Stimulated activated naive CD8-positive, alpha-beta T cell treated with anti-CD3 and anti-CD28 coated beads, Interleukin-15, amount 100 ng/mL, for 72 hours (primary cell): ENCODE data around the gene SHISA8.

Source experiments
- ATAC-seq: fragments of 150-1000 bp; cut with Tn5 transposase; 2 replicates; pipeline ENCODE4 v1.10.0; 2021; ENCODE audit warnings: mild to moderate bottlenecking, moderate library complexity
- DNase-seq, 2 donors: peaks; one replicate each; pipeline ENCODE4 v3.0.0; 2021 to 2022
- H3K27ac Mint-ChIP-seq, 2 donors: one replicate each; pipeline ENCODE4 v1.8.0; 2022; ENCODE audit warnings: mild to moderate bottlenecking in 2 of 2, mixed read lengths in 2 of 2, moderate library complexity in 2 of 2
- H3K27me3 Mint-ChIP-seq: one replicate; pipeline ENCODE4 v1.8.0; 2022; ENCODE audit warnings: mixed read lengths
- H3K4me1 Mint-ChIP-seq: one replicate; pipeline ENCODE4 v1.8.0; 2022; ENCODE audit warnings: mild to moderate bottlenecking, mixed read lengths
- H3K4me3 Mint-ChIP-seq, 2 donors: one replicate each; pipeline ENCODE4 v1.8.0; 2022; ENCODE audit warnings: mild to moderate bottlenecking in 2 of 2, mixed read lengths in 2 of 2, moderate library complexity in 1 of 2
- H3K9me3 Mint-ChIP-seq, 2 donors: one replicate each; pipeline ENCODE4 v1.8.0; 2022; ENCODE audit warnings: mixed read lengths in 2 of 2

The SHISA8 gene

GRCh38 chr22:41939981-41940831, 25.3 kb upstream of the SHISA8 start:
- DNase-seq (peak; percentile 84 to 95), ATAC-seq (peak; percentile 88)
- Mint-ChIP-seq H3K9me3 (no peaks in the 10 kb centered on the region), H3K4me3 (peak overlapping the region; percentile 74 to 85), H3K27ac (peak overlapping the region; percentile 99 to 100), H3K27me3 (no peaks in the 10 kb centered on the region), H3K4me1 (peaks cover 59% of the 10 kb centered on the region)

- Mint-ChIP-seq H3K4me1 (peaks cover 48% of the 10 kb centered on the region), H3K4me3 (no peak overlapping the region), H3K9me3 (no peaks in the 10 kb centered on the region), H3K27ac (no peak overlapping the region), H3K27me3 (no peaks in the 10 kb centered on the region)
- ATAC-seq (no peak), DNase-seq (no peak)
These were observed 22.0 kb upstream of the SHISA8 start for GRCh38 chr22:41936894-41937169.

GRCh38 chr22:41935509-41935908, 20.6 kb upstream of the SHISA8 start:
- peaks cover 35% of the 10 kb centered on the region for H3K4me1 Mint-ChIP-seq
- ATAC-seq (no peak), DNase-seq (no peak)
- no peaks in the 10 kb centered on the region for H3K9me3 Mint-ChIP-seq
- H3K4me3 Mint-ChIP-seq = no peak overlapping the region
- H3K27me3 Mint-ChIP-seq = no peaks in the 10 kb centered on the region
- H3K27ac Mint-ChIP-seq = no peak overlapping the region

GRCh38 chr22:41935015-41935351, 20.1 kb upstream of the SHISA8 start:
- Mint-ChIP-seq H3K27me3 (no peaks in the 10 kb centered on the region), H3K4me1 (peaks cover 30% of the 10 kb centered on the region), H3K9me3 (no peaks in the 10 kb centered on the region), H3K4me3 (no peak overlapping the region), H3K27ac (no peak overlapping the region)
- ATAC-seq (no peak), DNase-seq (no peak)

GRCh38 chr22:41934284-41935014, 19.6 kb upstream of the SHISA8 start:
- no peaks in the 10 kb centered on the region for H3K27me3 Mint-ChIP-seq
- H3K4me1 Mint-ChIP-seq = peaks cover 25% of the 10 kb centered on the region
- no peak overlapping the region for H3K27ac Mint-ChIP-seq
- H3K4me3 Mint-ChIP-seq = no peak overlapping the region
- DNase-seq (no peak), ATAC-seq (no peak)
- H3K9me3 Mint-ChIP-seq = no peaks in the 10 kb centered on the region

- ATAC-seq = peak; percentile 15
- peaks cover 25% of the 10 kb centered on the region for H3K4me1 Mint-ChIP-seq
- no peaks in the 10 kb centered on the region for H3K9me3 Mint-ChIP-seq
- H3K4me3 Mint-ChIP-seq = no peak overlapping the region
- DNase-seq = no peak
- no peaks in the 10 kb centered on the region for H3K27me3 Mint-ChIP-seq
- peak overlapping the region in 1 of 2 donors; percentile 34 for H3K27ac Mint-ChIP-seq
These were observed 18.7 kb upstream of the SHISA8 start for GRCh38 chr22:41933411-41934177.

- Mint-ChIP-seq H3K27ac (no peak overlapping the region), H3K27me3 (peaks cover 9% of the 10 kb centered on the region), H3K4me1 (peaks cover 35% of the 10 kb centered on the region), H3K4me3 (no peak overlapping the region), H3K9me3 (no peaks in the 10 kb centered on the region)
- ATAC-seq (peak; percentile 7), DNase-seq (no peak)
These were observed 17.5 kb upstream of the SHISA8 start for GRCh38 chr22:41932353-41932752.

- peaks cover 40% of the 10 kb centered on the region for H3K4me1 Mint-ChIP-seq
- peaks cover 15% of the 10 kb centered on the region for H3K27me3 Mint-ChIP-seq
- H3K4me3 Mint-ChIP-seq = no peak overlapping the region
- no peak for ATAC-seq
- H3K27ac Mint-ChIP-seq = no peak overlapping the region
- DNase-seq = no peak
- no peaks in the 10 kb centered on the region for H3K9me3 Mint-ChIP-seq
These were observed 16.9 kb upstream of the SHISA8 start for GRCh38 chr22:41931701-41932269.

GRCh38 chr22:41929418-41929810, 14.5 kb upstream of the SHISA8 start:
- peaks cover 31% of the 10 kb centered on the region for H3K27me3 Mint-ChIP-seq
- no peak for ATAC-seq
- H3K27ac Mint-ChIP-seq = peak overlapping the region in 1 of 2 donors; percentile 97
- H3K4me3 Mint-ChIP-seq = no peak overlapping the region
- H3K9me3 Mint-ChIP-seq = no peaks in the 10 kb centered on the region
- peaks cover 56% of the 10 kb centered on the region for H3K4me1 Mint-ChIP-seq
- no peak for DNase-seq

GRCh38 chr22:41928593-41929417, 13.9 kb upstream of the SHISA8 start:
- DNase-seq (no peak), ATAC-seq (no peak)
- H3K4me3 Mint-ChIP-seq = no peak overlapping the region
- peaks cover 31% of the 10 kb centered on the region for H3K27me3 Mint-ChIP-seq
- peak overlapping the region; percentile 31 to 97 for H3K27ac Mint-ChIP-seq
- H3K4me1 Mint-ChIP-seq = peaks cover 53% of the 10 kb centered on the region
- H3K9me3 Mint-ChIP-seq = no peaks in the 10 kb centered on the region

- peaks cover 55% of the 10 kb centered on the region for H3K4me1 Mint-ChIP-seq
- DNase-seq (no peak), ATAC-seq (no peak)
- no peak overlapping the region for H3K27ac Mint-ChIP-seq
- peaks cover 31% of the 10 kb centered on the region for H3K27me3 Mint-ChIP-seq
- peak overlapping the region in 1 of 2 donors; percentile 78 for H3K4me3 Mint-ChIP-seq
- no peaks in the 10 kb centered on the region for H3K9me3 Mint-ChIP-seq
These were observed 12.9 kb upstream of the SHISA8 start for GRCh38 chr22:41927813-41928212.

- ATAC-seq (peak; percentile 81), DNase-seq (peak; percentile 79 to 84)
- Mint-ChIP-seq H3K27me3 (peaks cover 31% of the 10 kb centered on the region), H3K27ac (peak overlapping the region; percentile 83 to 90), H3K4me3 (peak overlapping the region; percentile 78 to 90), H3K9me3 (no peaks in the 10 kb centered on the region), H3K4me1 (peaks cover 49% of the 10 kb centered on the region)
These were observed 11.0 kb upstream of the SHISA8 start for GRCh38 chr22:41925783-41926460.

GRCh38 chr22:41923595-41924276, 8.9 kb upstream of the SHISA8 start:
- DNase-seq = no peak
- Mint-ChIP-seq H3K4me1 (peaks cover 58% of the 10 kb centered on the region), H3K9me3 (no peaks in the 10 kb centered on the region), H3K27ac (no peak overlapping the region), H3K4me3 (no peak overlapping the region), H3K27me3 (peaks cover 31% of the 10 kb centered on the region)
- no peak for ATAC-seq
